Large intestine (tissue), 3 donors: ENCODE measurements around the gene MIEF2. TPM values are rescaled to one million over a fixed set of nuclear protein-coding genes. Genes with fewer than 3 reads are reported as not detected.

Experiments used
- DNase-seq, 2 donors: peaks; one replicate each; pipeline versions ENCODE4 v3.0.0 to v3.0.0-alpha.2; 2013
- H3K27ac ChIP-seq: one replicate; pipeline ENCODE4 v1.5.1; 2013; ENCODE audit warnings: low read length
- H3K27me3 ChIP-seq: 2 replicates; pipeline ENCODE4 v1.6.1; 2013; ENCODE audit warnings: low read length; ENCODE audit not compliant: control insufficient read depth, insufficient read depth
- H3K36me3 ChIP-seq: 2 replicates; pipeline ENCODE4 v1.6.1; 2013; ENCODE audit warnings: low read length; ENCODE audit not compliant: control insufficient read depth, insufficient read depth
- H3K4me1 ChIP-seq: one replicate; pipeline ENCODE4 v1.6.1; 2013; ENCODE audit warnings: low read length; ENCODE audit not compliant: control insufficient read depth, insufficient read depth
- H3K4me3 ChIP-seq: one replicate; pipeline ENCODE4 v1.5.1; 2013; ENCODE audit warnings: low read length
- H3K9me3 ChIP-seq: one replicate; pipeline ENCODE4 v1.6.1; 2013; ENCODE audit warnings: mild to moderate bottlenecking, low read depth, low read length, moderate library complexity; ENCODE audit not compliant: control insufficient read depth
- WGBS: methylation state at CpG from one replicate; pipeline ENCODE4 v1.1.5; 2013; ENCODE audit warnings: low lambda C conversion rate; ENCODE audit not compliant: insufficient coverage; 5-methylcytosine and 5-hydroxymethylcytosine counted together
- polyA plus RNA-seq: library from polyadenylated mRNA; unstranded; fragments of 120-200 nt; gene quantifications from one replicate; pipeline ENCODE4 v1.2.1, GENCODE V29; 2013

Gene MIEF2
- polyA plus RNA-seq, 1 donor, result 10.7 TPM

DNA sequence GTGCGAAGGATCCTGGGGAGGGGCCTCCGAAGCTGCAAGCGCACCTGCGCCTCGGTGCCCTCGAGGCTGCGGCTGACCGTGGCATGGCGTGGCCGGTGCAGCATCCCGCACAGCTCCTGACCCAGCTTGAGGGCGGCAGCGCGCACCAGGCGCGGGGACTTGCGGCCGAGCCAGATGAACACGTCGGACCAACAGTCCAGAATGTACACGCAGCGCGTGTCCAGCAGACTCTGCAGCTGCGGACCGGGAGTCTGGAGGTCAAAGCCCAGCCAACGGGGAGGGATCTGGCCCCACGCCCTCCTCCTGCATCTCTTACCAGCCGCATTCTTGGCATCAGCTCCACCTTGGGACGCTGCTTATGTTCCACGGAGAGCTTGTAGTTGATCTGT, 12.9 kb upstream of the MIEF2 start:
- peaks cover 2% of the 10 kb centered on the region for H3K9me3 ChIP-seq
- peaks cover 8% of the 10 kb centered on the region for H3K4me1 ChIP-seq
- DNase-seq, result no peak
- no peak overlapping the region for H3K27ac ChIP-seq
- peaks cover 75% of the 10 kb centered on the region for H3K36me3 ChIP-seq
- H3K27me3 ChIP-seq, result no peaks in the 10 kb centered on the region
- 80% methylated on average over 1 of the region's 30 CpGs for WGBS
- H3K4me3 ChIP-seq, result no peak overlapping the region

DNA sequence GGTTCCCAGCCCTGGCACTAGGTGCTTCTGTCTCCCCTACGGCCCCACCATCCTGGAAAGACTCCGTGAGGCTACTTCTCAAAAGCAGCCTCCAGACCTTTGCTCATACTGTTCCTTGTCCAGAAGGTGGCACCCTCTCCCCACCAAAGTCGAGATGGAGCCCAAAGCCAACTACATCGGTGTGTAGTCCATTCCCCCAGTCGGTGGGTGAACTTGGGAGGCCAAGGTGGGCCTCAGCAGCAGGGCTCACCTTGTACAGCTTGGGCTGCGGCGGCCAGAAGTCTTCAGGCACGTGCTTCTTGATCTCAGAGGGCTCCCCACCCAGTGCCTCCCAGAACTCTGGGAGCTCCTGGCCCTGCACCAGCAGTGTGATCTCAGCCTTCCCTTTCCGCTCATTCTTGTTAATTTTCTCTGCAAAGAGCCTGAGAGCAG, 12.1 kb upstream of the MIEF2 start:
- Histone ChIP-seq H3K9me3 (peaks cover 2% of the 10 kb centered on the region), H3K27me3 (no peaks in the 10 kb centered on the region), H3K4me3 (no peak overlapping the region), H3K36me3 (peaks cover 76% of the 10 kb centered on the region), H3K27ac (no peak overlapping the region), H3K4me1 (peaks cover 8% of the 10 kb centered on the region)
- no CpG with 5 or more reads among the region's 9 CpGs for WGBS
- DNase-seq, result peak; percentile 55 to 62

DNA sequence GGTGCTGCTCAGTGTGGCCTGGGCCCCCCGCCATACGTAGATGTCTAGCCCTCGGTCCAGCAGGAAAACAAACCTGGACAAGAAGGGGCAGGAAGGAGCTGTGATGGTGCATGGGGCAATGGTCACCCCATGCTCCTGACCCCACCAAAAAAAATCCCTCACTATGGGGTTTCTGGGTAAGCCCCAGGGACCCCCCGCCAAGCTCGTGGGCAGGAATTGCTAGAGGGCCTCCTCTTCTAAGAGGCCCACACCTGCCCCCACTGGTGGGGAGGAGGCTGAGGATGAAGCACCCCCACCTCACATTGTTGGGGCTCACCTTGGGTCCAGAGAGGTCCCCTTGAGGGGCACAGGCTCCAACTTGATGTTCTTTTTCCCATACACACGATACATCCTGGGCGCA, 11.7 kb upstream of the MIEF2 start:
- DNase-seq, result no peak
- Histone ChIP-seq H3K9me3 (peaks cover 2% of the 10 kb centered on the region), H3K27me3 (no peaks in the 10 kb centered on the region), H3K4me3 (no peak overlapping the region), H3K4me1 (peaks cover 8% of the 10 kb centered on the region), H3K36me3 (peaks cover 76% of the 10 kb centered on the region), H3K27ac (no peak overlapping the region)
- WGBS, result no CpG with 5 or more reads among the region's 7 CpGs

DNA sequence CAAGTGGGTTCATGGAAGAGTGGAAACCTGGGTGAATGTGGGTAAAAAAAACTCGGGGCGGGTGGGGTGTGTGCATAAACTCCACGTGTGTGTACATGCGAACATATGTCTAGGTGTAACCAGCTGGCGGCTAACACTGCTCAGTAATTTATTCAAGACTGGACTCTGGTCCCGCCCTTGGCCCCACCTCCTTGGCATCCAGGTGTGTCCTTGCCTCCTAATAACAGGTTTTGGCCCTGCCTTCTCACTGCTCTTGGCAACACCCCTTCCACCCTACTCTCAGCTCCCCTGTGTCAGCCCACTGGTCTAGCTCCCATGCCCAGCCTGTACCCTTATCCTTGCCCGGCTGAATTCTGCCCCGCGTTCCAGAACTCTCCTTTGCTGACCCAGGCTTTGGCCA, 10.2 kb upstream of the MIEF2 start:
- Histone ChIP-seq H3K27ac (no peak overlapping the region), H3K9me3 (no peaks in the 10 kb centered on the region), H3K4me1 (peaks cover 8% of the 10 kb centered on the region), H3K4me3 (no peak overlapping the region), H3K36me3 (peaks cover 83% of the 10 kb centered on the region), H3K27me3 (no peaks in the 10 kb centered on the region)
- no CpG with 5 or more reads among the region's 9 CpGs for WGBS
- DNase-seq, result peak; percentile 34 to 54

DNA sequence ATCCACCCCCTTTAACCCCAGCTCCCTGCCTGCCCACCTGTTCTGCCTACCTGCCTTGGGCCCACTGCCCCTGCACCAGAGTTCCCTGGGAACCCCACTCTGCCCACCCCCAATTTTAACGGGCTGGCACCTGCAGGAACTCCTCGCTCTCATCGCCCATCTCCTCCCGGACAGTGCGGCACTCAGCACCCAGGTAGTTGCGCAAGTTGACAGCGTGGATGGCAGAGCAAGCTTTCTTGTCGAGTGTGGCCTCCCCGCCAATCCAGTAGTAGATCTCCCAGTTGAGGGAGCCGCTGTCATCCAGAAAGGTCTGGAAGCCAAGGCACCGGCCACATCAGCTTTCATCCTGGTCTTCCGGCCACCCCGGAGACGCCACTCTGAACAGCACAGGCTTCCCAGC, 9.8 kb upstream of the MIEF2 start:
- peaks cover 8% of the 10 kb centered on the region for H3K4me1 ChIP-seq
- no CpG with 5 or more reads among the region's 14 CpGs for WGBS
- peaks cover 83% of the 10 kb centered on the region for H3K36me3 ChIP-seq
- no peaks in the 10 kb centered on the region for H3K9me3 ChIP-seq
- H3K27me3 ChIP-seq, result no peaks in the 10 kb centered on the region
- DNase-seq, result no peak
- no peak overlapping the region for H3K4me3 ChIP-seq
- no peak overlapping the region for H3K27ac ChIP-seq

DNA sequence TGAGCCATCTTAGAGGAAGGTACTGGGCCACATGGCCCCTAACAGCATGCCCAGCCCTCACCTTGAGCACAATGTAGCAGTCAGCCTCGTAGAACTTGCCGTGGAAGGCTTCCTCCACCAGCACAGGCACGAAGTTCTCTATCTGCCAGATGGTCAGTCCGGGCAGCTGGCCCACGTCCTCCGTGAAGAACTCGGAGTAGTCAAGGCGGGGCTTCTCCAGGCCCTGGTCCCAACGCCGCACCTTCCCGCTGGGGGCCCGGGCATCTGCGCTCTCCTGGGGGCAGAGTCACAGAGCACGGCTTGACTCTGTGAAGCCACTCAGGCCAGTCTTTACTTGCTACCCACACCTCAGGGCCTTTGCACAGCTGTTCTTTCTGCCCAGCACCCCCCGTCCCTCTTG, 9.3 kb upstream of the MIEF2 start:
- peaks cover 6% of the 10 kb centered on the region for H3K4me1 ChIP-seq
- H3K36me3 ChIP-seq, result peaks cover 83% of the 10 kb centered on the region
- WGBS, result no CpG with 5 or more reads among the region's 15 CpGs

DNA sequence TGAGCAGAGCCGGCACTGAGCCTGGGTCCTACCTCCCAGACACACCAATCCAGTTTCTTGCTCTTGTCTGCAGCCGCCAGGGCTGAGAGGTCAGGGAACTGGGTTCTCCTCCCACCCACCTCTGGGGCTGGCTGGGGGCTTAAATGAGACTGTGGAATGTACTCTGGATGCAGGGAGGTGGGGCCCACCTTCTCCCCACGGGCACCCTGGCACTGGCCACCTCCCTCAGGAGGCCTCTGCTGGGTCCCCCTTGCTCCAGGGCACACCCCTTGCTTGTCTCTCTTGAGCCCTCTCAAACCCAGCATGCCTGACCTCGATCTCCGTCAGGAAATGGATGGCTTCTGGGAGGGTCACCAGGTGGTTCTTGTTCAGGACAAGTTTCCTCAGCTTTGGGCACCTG, 8.3 kb upstream of the MIEF2 start:
- H3K36me3 ChIP-seq, result peaks cover 82% of the 10 kb centered on the region
- no peak overlapping the region for H3K27ac ChIP-seq
- H3K9me3 ChIP-seq, result no peaks in the 10 kb centered on the region
- DNase-seq, result no peak
- no peaks in the 10 kb centered on the region for H3K27me3 ChIP-seq
- peaks cover 6% of the 10 kb centered on the region for H3K4me1 ChIP-seq
- H3K4me3 ChIP-seq, result no peak overlapping the region
- WGBS, result no CpG with 5 or more reads among the region's 5 CpGs

More for the DNA sequence above, 9.3 kb upstream of the MIEF2 start:
- H3K27ac ChIP-seq, result no peak overlapping the region
- H3K9me3 ChIP-seq, result no peaks in the 10 kb centered on the region
- H3K27me3 ChIP-seq, result no peaks in the 10 kb centered on the region
- H3K4me3 ChIP-seq, result no peak overlapping the region
- DNase-seq, result no peak

DNA sequence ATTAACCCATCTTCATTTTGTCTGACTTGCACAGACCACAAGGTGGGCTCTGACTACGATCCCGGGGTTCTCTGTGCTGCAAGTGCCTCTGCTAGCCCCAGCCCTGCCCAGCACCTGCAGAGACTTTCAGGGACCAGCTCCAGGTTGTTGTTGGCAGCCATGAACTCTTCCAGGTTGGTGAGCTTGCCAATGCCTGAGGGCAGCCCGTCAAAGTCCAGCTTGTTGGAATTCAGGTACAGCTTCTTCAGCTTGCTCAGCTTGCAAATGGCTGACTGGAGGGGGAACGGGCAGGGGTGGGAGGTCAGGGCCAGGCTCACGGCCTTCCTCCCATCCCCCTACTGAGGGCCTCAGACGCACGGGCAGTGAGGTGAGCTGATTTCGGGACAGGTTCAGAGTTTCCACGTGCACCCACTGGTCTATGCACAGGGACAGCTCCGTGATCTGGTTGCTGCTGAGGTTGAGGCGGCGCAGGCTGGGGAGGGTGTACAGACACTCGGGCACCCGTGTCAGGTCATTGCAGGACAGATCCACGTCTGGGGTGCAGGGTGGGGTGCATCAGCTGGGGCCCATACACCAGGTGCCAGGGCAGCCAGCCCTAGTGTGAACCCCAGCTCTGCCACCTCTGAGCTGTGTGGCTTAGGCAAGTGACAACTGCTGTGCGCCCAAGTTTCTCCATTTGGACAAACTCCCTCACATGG, 7.1 kb upstream of the MIEF2 start:
- H3K4me1 ChIP-seq, result peaks cover 13% of the 10 kb centered on the region
- no CpG with 5 or more reads among the region's 16 CpGs for WGBS
- H3K27me3 ChIP-seq, result no peaks in the 10 kb centered on the region
- H3K27ac ChIP-seq, result no peak overlapping the region
- H3K36me3 ChIP-seq, result peaks cover 76% of the 10 kb centered on the region
- H3K4me3 ChIP-seq, result no peak overlapping the region
- H3K9me3 ChIP-seq, result no peaks in the 10 kb centered on the region
- no peak for DNase-seq

DNA sequence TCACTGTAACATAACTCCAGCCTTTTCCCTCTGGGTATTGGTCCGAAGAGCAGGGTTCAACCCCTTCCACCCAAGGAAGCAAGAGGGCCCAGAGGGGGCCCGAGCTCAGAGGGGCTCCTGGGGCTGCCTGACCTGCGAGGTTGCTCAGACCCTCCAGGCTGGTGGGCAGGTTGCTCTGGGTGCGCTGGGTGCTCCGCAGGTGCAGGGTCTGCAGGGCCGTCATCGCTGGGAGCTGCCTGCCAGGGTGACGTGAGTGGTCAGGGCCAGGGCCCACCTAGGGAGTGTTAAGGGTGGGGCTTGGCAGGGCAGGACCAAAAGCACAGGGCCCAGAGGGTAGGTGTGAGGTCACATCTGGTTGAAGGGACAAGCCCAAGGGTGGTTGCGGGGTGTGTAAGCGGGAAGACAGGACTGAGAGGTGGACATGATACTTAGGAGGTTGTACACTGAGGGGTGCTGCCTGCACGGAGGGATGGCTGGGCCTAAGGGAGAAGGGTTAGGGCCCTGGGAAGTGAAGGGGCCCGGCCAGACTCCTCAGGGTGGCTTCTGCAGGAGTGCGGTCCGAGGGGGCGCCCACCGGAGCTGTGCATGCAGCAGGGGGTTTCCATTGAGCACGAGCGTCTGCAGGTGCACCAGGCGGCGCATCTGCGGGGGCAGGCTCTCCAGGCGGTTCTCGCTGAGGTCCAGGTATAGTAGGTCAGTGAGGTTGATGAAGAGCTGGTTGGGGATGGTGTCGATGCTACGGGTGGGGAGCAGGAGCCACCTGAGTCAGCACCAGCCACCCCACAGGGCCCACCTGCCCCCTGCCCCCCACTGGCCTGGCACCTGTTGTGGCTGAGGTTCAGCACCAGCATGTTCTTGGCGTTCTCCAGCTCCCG, 6.3 kb upstream of the MIEF2 start:
- Histone ChIP-seq H3K9me3 (no peaks in the 10 kb centered on the region), H3K27me3 (no peaks in the 10 kb centered on the region), H3K4me1 (peaks cover 17% of the 10 kb centered on the region), H3K4me3 (no peak overlapping the region), H3K36me3 (peaks cover 67% of the 10 kb centered on the region), H3K27ac (no peak overlapping the region)
- WGBS, result no CpG with 5 or more reads among the region's 27 CpGs
- DNase-seq, result no peak

DNA sequence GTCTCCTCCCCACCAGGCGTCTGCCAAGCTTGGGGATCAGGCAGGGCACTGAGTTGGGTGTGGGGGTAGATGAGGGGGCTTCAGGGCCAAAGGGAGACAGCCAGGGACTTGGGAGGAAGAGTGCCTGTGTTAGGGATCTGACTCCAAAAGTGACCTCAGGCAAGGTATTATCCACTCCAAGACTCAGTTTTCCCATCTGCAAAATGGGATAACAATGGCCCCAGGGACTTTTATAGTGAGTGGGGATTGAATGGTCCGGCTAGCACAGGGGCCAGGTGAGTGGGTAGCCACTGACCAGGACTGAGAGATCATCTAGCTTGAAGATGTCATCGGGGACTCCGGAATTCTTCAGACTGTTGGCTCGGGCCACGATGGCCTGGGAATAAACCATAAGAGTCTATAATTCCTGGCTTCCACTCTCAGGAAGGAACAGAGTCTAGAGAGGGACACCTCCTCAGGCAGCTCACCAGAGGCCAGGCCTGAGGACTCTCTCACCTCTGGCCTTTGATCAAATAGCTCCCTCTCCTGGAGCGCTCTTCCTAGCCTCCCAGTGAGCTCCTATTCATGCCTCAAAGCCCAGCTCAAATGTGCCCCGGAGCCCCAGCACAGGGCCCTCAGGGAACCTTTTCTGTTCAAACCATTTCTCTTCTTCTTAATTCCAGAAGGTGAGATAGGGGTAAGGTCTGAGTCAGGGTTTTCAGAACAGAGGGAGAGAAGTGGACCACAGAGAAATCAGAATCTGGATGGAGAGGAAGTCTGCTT, 5.4 kb upstream of the MIEF2 start:
- WGBS, result no CpG with 5 or more reads among the region's 8 CpGs
- Histone ChIP-seq H3K4me1 (peaks cover 22% of the 10 kb centered on the region), H3K36me3 (peaks cover 65% of the 10 kb centered on the region), H3K9me3 (no peaks in the 10 kb centered on the region), H3K27ac (no peak overlapping the region), H3K4me3 (no peak overlapping the region), H3K27me3 (no peaks in the 10 kb centered on the region)
- no peak for DNase-seq
